ENCODE measurements around the gene POLR3B. TPM values are rescaled to one million over a fixed set of nuclear protein-coding genes. Genes with fewer than 3 reads are reported as not detected.

Gene POLR3B
- total and polyA plus RNA-seq, 7 donors, result 1.8 to 5.4 (median 4.0) TPM

GRCh38 chr12:106431839-106432411, 74.4 kb downstream of the POLR3B start:
- no peaks in the 10 kb centered on the region for H3K27me3 ChIP-seq
- 88 to 95% methylated on average over 3 of the region's 3 CpGs for WGBS, 2 donors
- no peak for TF ChIP-seq EP300 (IDR thresholded peaks at IDR 0.05)
- TF ChIP-seq POLR2AphosphoS5 (IDR thresholded peaks at IDR 0.05), result no peak
- TF ChIP-seq CTCF (IDR thresholded peaks at IDR 0.05), result no peak
- no peak for TF ChIP-seq POLR2A (IDR thresholded peaks at IDR 0.05)
- intact Hi-C loops (cut with DNase I), result no loop called here
- no peak for DNase-seq
- peaks cover 0 to 25% (median 3%) of the 10 kb centered on the region in 4 donors for H3K36me3 ChIP-seq
- no peak overlapping the region for H3K4me3 ChIP-seq
- H3K4me1 ChIP-seq, result peaks cover 0 to 23% (median 22%) of the 10 kb centered on the region in 4 donors
- H3K27ac ChIP-seq, result no peak overlapping the region
- no peaks in the 10 kb centered on the region for H3K9me3 ChIP-seq

- WGBS, 2 donors, result 74 to 93% methylated on average over 2 of the region's 2 CpGs
- peaks cover 0 to 36% (median 3%) of the 10 kb centered on the region in 4 donors for H3K36me3 ChIP-seq
- H3K9me3 ChIP-seq, result no peaks in the 10 kb centered on the region
- H3K27ac ChIP-seq, result no peak overlapping the region
- H3K4me3 ChIP-seq, result no peak overlapping the region
- no peak for DNase-seq
- no peaks in the 10 kb centered on the region for H3K27me3 ChIP-seq
- TF ChIP-seq EP300 (IDR thresholded peaks at IDR 0.05), result no peak
- no peak for TF ChIP-seq POLR2A (IDR thresholded peaks at IDR 0.05)
- no peak for TF ChIP-seq POLR2AphosphoS5 (IDR thresholded peaks at IDR 0.05)
- TF ChIP-seq CTCF (IDR thresholded peaks at IDR 0.05), result no peak
- intact Hi-C loops (cut with DNase I), result no loop called here
- H3K4me1 ChIP-seq, result peaks cover 0 to 12% (median 11%) of the 10 kb centered on the region in 4 donors
Measured at GRCh38 chr12:106433055-106433454, 75.5 kb downstream of the POLR3B start.

GRCh38 chr12:106434526-106434925, 77.0 kb downstream of the POLR3B start:
- Histone ChIP-seq H3K27me3 (no peaks in the 10 kb centered on the region), H3K9me3 (no peaks in the 10 kb centered on the region), H3K36me3 (peaks cover 0 to 51% (median 3%) of the 10 kb centered on the region in 4 donors), H3K4me1 (no peaks in the 10 kb centered on the region), H3K4me3 (no peak overlapping the region), H3K27ac (no peak overlapping the region)
- intact Hi-C loops (cut with DNase I), result no loop called here
- TF ChIP-seq POLR2AphosphoS5 (IDR thresholded peaks at IDR 0.05) (no peak), EP300 (IDR thresholded peaks at IDR 0.05) (no peak), POLR2A (IDR thresholded peaks at IDR 0.05) (no peak), CTCF (IDR thresholded peaks at IDR 0.05) (no peak)
- no peak for DNase-seq
- 96 to 98% methylated on average over 4 of the region's 4 CpGs for WGBS, 2 donors

GRCh38 chr12:106436164-106436563, 78.6 kb downstream of the POLR3B start:
- TF ChIP-seq CTCF (IDR thresholded peaks at IDR 0.05) (no peak), EP300 (IDR thresholded peaks at IDR 0.05) (no peak)

GRCh38 chr12:106442575-106442974, 85.0 kb downstream of the POLR3B start:
- Histone ChIP-seq H3K4me3 (no peak overlapping the region), H3K9me3 (no peaks in the 10 kb centered on the region), H3K27me3 (no peaks in the 10 kb centered on the region), H3K4me1 (no peaks in the 10 kb centered on the region), H3K27ac (no peak overlapping the region), H3K36me3 (peaks cover 0 to 38% (median 0%) of the 10 kb centered on the region in 4 donors)
- no peak for TF ChIP-seq POLR2A (IDR thresholded peaks at IDR 0.05)
- TF ChIP-seq EP300 (IDR thresholded peaks at IDR 0.05), result no peak
- TF ChIP-seq CTCF (IDR thresholded peaks at IDR 0.05), result no peak
- TF ChIP-seq POLR2AphosphoS5 (IDR thresholded peaks at IDR 0.05), result no peak
- WGBS, 2 donors, result 90 to 92% methylated on average over 2 of the region's 2 CpGs
- intact Hi-C loops (cut with DNase I), result no loop called here
- no peak for DNase-seq

More at GRCh38 chr12:106436164-106436563, 78.6 kb downstream of the POLR3B start:
- intact Hi-C loops (cut with DNase I), result no loop called here
- H3K27me3 ChIP-seq, result no peaks in the 10 kb centered on the region
- no peak for DNase-seq
- no peaks in the 10 kb centered on the region for H3K4me1 ChIP-seq
- WGBS, 2 donors, result 91 to 92% methylated on average over 6 of the region's 6 CpGs
- H3K36me3 ChIP-seq, result peaks cover 0 to 61% (median 3%) of the 10 kb centered on the region in 4 donors
- H3K9me3 ChIP-seq, result no peaks in the 10 kb centered on the region
- H3K27ac ChIP-seq, result no peak overlapping the region
- H3K4me3 ChIP-seq, result no peak overlapping the region
